ENCODE results near the gene FARSB. TPM values are rescaled to one million over a fixed set of nuclear protein-coding genes. Genes with fewer than 3 reads are reported as not detected.

FARSB gene
- total and polyA plus RNA-seq, 10 donors = 7.8 to 17.4 (median 12.7) TPM

DNA sequence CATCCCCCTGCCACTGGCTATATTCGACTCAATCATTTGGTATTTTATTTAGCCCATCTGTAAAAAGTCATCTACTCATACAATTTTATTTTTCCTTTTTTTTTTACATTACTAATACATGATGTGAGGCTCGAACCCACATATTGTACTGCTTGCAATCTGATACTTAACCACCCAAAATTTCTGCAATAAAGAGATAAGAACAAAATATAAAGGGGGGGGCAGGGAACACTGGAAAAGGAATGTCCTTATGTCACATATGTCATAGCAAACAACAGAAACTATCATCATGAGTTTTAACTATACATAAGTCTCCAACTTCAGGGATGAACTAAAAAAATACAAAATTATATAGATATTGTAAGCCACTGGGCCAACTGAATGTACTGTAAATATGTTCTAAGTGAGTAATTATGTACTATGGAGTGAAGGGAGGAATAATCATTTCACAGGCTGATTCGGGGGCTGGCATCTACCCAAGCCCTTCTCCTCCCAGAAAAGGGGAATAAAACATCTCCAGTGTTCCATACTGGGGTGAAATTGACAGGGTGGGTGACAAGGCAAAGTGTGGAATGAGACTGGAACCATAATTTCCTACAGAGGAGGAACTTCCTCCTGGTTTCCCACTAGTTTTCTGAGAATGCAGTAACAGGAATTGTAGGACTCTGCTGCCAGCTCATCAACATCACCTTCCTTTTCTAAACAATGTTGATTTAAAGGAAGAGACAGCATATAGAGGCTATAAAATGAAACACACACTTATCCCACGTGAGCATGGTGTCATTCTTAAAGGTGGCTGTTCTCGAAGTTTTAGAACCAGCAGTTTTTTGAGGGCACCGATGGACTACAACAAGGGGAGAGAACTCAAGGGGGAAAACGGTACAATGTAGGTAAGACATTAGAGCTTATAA is 79.5 kb downstream of the FARSB start:
- H3K27me3 ChIP-seq (replicated peaks in 1 of 7) = no peaks in the 10 kb centered on the region
- intact Hi-C loops (cut with DNase I; ENCODE audit: low total_unique reads) = no loop called here
- H3K4me1 ChIP-seq = peaks cover 0 to under 1% (median 0%) of the 10 kb centered on the region in 6 donors
- TF ChIP-seq POLR2AphosphoS5 (IDR thresholded peaks at IDR 0.05) = no peak
- TF ChIP-seq, protein P1, sequence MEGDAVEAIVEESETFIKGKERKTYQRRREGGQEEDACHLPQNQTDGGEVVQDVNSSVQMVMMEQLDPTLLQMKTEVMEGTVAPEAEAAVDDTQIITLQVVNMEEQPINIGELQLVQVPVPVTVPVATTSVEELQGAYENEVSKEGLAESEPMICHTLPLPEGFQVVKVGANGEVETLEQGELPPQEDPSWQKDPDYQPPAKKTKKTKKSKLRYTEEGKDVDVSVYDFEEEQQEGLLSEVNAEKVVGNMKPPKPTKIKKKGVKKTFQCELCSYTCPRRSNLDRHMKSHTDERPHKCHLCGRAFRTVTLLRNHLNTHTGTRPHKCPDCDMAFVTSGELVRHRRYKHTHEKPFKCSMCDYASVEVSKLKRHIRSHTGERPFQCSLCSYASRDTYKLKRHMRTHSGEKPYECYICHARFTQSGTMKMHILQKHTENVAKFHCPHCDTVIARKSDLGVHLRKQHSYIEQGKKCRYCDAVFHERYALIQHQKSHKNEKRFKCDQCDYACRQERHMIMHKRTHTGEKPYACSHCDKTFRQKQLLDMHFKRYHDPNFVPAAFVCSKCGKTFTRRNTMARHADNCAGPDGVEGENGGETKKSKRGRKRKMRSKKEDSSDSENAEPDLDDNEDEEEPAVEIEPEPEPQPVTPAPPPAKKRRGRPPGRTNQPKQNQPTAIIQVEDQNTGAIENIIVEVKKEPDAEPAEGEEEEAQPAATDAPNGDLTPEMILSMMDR (IDR thresholded peaks at IDR 0.05 in 8 of 11, conservative IDR thresholded peaks at IDR 0.05 in 3 of 11) = no peak
- no peak for TF ChIP-seq POLR2A (IDR thresholded peaks at IDR 0.05)
- H3K36me3 ChIP-seq = peaks cover 0 to 54% (median 8%) of the 10 kb centered on the region in 6 donors
- H3K9me3 ChIP-seq = no peaks in the 10 kb centered on the region
- no peak for DNase-seq
- 87 to 93% (median 92%) methylated on average over 7 of the region's 7 CpGs for WGBS, 5 donors
- no peak overlapping the region for H3K4me3 ChIP-seq
- no peak overlapping the region for H3K27ac ChIP-seq

DNA sequence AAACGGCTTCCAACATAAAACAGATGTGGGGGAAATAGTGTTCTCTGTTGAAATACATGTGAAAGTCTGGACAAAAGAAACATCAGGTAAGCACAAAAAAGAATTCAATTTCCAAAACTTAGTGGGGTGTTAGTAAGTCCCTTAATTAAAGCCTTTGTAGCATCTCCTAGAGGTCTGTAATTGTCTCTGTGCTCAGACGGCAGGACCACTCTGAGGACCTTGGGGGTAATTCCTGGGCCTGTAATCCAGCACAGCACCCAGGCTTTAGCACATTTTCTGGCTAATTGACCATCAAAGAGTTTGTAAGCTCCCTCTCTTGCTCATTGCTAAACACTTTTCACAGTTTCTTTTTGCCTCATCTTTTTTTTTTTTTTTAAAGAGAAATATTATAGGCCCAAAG is 80.3 kb downstream of the FARSB start:
- Histone ChIP-seq H3K27ac (no peak overlapping the region), H3K9me3 (no peaks in the 10 kb centered on the region), H3K36me3 (peaks cover 0 to 62% (median 15%) of the 10 kb centered on the region in 6 donors), H3K4me1 (no peaks in the 10 kb centered on the region), H3K27me3 (replicated peaks in 1 of 7) (no peaks in the 10 kb centered on the region), H3K4me3 (no peak overlapping the region)
- WGBS, 5 donors = 77 to 91% (median 81%) methylated on average over 2 of the region's 2 CpGs
- no peak for TF ChIP-seq POLR2AphosphoS5 (IDR thresholded peaks at IDR 0.05)
- TF ChIP-seq POLR2A (IDR thresholded peaks at IDR 0.05) = no peak
- TF ChIP-seq, protein P1 (IDR thresholded peaks at IDR 0.05 in 8 of 11, conservative IDR thresholded peaks at IDR 0.05 in 3 of 11) = no peak
- DNase-seq = no peak
- intact Hi-C loops (cut with DNase I; ENCODE audit: low total_unique reads) = no loop called here

DNA sequence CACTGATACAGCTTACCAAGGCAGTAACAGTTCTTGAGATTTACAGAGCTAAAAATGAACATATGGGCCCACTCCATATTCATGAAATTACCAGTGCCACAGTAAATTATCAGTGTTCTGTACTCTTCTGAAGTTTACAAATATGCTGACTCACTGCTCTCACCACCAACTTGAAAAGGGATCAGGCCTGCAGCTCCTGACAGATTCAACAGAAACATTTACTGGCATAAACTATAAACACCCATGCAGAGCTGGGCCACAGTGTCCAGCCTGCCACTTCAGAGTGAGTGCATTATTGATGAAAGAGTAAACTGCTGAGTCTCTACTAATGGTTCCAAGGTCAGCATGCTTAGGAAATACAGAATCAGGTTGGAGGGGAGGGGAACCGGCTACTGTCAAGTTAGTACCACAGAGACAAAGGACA is 83.1 kb downstream of the FARSB start:
- no peak overlapping the region for H3K4me3 ChIP-seq
- H3K27ac ChIP-seq = no peak overlapping the region

More for the DNA sequence above, 83.1 kb downstream of the FARSB start:
- DNase-seq = no peak
- H3K4me1 ChIP-seq = no peaks in the 10 kb centered on the region
- no peaks in the 10 kb centered on the region for H3K27me3 ChIP-seq (replicated peaks in 1 of 7)
- intact Hi-C loops (cut with DNase I; ENCODE audit: low total_unique reads) = no loop called here
- TF ChIP-seq POLR2AphosphoS5 (IDR thresholded peaks at IDR 0.05) (no peak), POLR2A (IDR thresholded peaks at IDR 0.05) (no peak)
- TF ChIP-seq, protein P1 (IDR thresholded peaks at IDR 0.05 in 8 of 11, conservative IDR thresholded peaks at IDR 0.05 in 3 of 11) = no peak
- no peaks in the 10 kb centered on the region for H3K9me3 ChIP-seq
- peaks cover 0 to 77% (median 19%) of the 10 kb centered on the region in 6 donors for H3K36me3 ChIP-seq
- 67 to 83% (median 79%) methylated on average over 1 of the region's 1 CpG for WGBS, 5 donors
